Brain microvascular endothelial cell (primary cell): ENCODE results near the gene CLEC3B.

Experiments used
- DNase-seq: peaks from one replicate; pipeline ENCODE4 v3.0.0-alpha.2; 2020
- H3K27ac ChIP-seq: fragments of 250-450 bp; sonication (Bioruptor Pico); 2 replicates; pipeline ENCODE4 v1.5.1; 2020; ENCODE audit warnings: mild to moderate bottlenecking, moderate library complexity
- H3K27me3 ChIP-seq: fragments of 250-450 bp; sonication (Bioruptor Pico); replicated peaks from 2 replicates; pipeline ENCODE4 v1.5.1; 2020; ENCODE audit warnings: mild to moderate bottlenecking
- H3K36me3 ChIP-seq: fragments of 250-450 bp; sonication (Bioruptor Pico); replicated peaks from 2 replicates; pipeline ENCODE4 v1.5.1; 2020; ENCODE audit warnings: mild to moderate bottlenecking
- H3K4me3 ChIP-seq: 2 replicates; pipeline ENCODE4 v1.5.1; 2011; ENCODE audit warnings: low read depth, mild to moderate bottlenecking, control low read depth, low read length, moderate library complexity
- in situ Hi-C: cut with HindIII; loops from 2 replicates; pipeline ENCODE4 v1.10.0; 2017; ENCODE audit warnings: low sequenced_read_pairs, low pct_ligation_motif_present
- TF ChIP-seq, protein P1 (sequence below): IDR thresholded peaks from 2 replicates; pipeline ENCODE4 v1.5.1; 2011; ENCODE audit warnings: low read depth, mild to moderate bottlenecking, moderate library complexity, low read length, control low read depth, inconsistent platforms; ENCODE audit errors: missing control alignments

Gene CLEC3B

GRCh38 chr3:44987332-44987731 lies 38.8 kb upstream of the CLEC3B start:
- peaks cover 23% of the 10 kb centered on the region for H3K36me3 ChIP-seq
- H3K27ac ChIP-seq: no peak overlapping the region
- in situ Hi-C loops: no loop called here
- H3K4me3 ChIP-seq: no peak overlapping the region
- no peaks in the 10 kb centered on the region for H3K27me3 ChIP-seq
- TF ChIP-seq, protein P1, sequence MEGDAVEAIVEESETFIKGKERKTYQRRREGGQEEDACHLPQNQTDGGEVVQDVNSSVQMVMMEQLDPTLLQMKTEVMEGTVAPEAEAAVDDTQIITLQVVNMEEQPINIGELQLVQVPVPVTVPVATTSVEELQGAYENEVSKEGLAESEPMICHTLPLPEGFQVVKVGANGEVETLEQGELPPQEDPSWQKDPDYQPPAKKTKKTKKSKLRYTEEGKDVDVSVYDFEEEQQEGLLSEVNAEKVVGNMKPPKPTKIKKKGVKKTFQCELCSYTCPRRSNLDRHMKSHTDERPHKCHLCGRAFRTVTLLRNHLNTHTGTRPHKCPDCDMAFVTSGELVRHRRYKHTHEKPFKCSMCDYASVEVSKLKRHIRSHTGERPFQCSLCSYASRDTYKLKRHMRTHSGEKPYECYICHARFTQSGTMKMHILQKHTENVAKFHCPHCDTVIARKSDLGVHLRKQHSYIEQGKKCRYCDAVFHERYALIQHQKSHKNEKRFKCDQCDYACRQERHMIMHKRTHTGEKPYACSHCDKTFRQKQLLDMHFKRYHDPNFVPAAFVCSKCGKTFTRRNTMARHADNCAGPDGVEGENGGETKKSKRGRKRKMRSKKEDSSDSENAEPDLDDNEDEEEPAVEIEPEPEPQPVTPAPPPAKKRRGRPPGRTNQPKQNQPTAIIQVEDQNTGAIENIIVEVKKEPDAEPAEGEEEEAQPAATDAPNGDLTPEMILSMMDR: no peak
- DNase-seq: no peak

DNA sequence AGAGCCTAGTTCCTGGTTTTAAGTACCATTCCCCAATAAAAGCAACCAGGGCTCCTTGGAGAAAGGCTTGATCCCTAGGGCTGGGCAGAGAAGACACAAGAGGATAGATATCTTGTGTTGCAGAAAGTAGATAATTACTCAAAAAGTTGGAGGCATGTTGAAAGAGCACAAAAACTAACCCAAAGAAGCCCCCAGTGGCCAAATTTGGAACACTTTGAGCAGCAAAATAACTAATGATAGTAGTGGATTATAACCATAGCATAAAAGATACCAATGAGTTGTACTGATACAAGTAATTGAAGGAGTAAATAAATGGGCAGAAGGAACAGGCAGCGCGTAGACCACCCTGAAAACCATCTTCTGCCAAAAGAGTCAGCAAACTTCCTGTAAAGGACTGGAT lies 38.0 kb upstream of the CLEC3B start:
- DNase-seq: no peak
- no peak overlapping the region for H3K27ac ChIP-seq
- TF ChIP-seq, protein P1: peak; percentile 68
- H3K36me3 ChIP-seq: peaks cover 25% of the 10 kb centered on the region
- no peaks in the 10 kb centered on the region for H3K27me3 ChIP-seq
- no peak overlapping the region for H3K4me3 ChIP-seq
- in situ Hi-C loops: no loop called here

DNA sequence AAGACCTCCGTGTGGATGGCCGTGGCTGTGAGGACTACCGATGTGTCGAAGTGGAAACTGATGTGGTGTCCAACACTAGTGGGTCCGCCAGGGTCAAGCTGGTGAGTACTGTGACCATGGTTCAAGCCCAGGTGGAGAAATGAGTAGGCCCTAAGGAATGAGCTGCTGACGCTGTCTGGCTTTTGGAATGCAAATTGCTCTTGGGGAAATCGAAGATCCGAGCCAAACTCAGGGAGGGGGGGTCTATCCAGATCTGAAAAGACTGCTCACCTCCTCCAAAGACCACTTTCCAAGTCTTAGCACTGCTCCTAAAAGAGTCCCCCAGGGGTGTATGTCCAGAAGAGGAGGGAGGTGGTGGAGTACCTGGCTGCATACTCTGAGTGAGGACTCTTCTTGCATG lies 37.0 kb upstream of the CLEC3B start:
- no peak overlapping the region for H3K4me3 ChIP-seq
- H3K27ac ChIP-seq: no peak overlapping the region
- in situ Hi-C loops: no loop called here
- DNase-seq: no peak
- H3K36me3 ChIP-seq: peaks cover 25% of the 10 kb centered on the region
- H3K27me3 ChIP-seq: no peaks in the 10 kb centered on the region
- TF ChIP-seq, protein P1: no peak

DNA sequence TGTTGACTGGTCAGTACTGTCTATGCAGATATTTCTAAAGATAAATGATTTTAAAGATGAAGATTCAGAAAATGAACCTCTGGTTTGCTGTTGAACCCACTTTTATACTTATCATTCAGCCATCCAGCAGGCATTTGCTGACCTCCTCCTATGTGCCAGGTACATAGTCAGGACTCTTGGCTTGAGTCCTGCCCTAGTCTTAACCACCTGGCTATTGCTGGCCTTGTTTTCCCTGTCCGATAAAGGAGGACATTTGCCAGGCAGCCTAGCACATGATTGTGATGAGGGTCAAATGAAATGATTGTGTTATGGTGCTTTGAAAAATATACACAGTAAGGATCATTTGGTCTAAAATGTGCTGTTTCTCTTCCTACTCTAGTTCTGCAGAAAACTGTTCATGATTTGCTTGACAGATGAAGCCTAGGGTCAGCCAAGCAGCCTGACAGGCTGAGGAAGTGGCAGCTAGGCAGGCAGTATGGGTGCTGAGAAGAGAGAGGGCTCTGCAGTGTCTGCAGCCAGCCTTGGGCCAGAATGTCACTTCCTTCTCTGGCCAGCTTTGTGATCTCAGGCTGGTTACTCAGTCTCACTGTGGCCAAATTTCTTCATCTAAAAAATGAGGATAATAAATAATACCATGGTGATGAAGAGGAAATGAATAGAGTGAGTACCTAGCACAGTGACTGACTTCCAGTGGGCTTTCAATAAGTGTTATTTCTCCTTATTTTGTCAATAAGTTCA lies 36.3 kb upstream of the CLEC3B start:
- Histone ChIP-seq H3K27me3 (no peaks in the 10 kb centered on the region), H3K27ac (no peak overlapping the region), H3K36me3 (peaks cover 25% of the 10 kb centered on the region), H3K4me3 (no peak overlapping the region)
- no peak for DNase-seq
- in situ Hi-C loops: no loop called here
- TF ChIP-seq, protein P1: no peak

GRCh38 chr3:44991326-44991725 lies 34.8 kb upstream of the CLEC3B start:
- Histone ChIP-seq H3K36me3 (peaks cover 28% of the 10 kb centered on the region), H3K4me3 (no peak overlapping the region), H3K27ac (no peak overlapping the region), H3K27me3 (no peaks in the 10 kb centered on the region)
- in situ Hi-C loops: no loop called here
- TF ChIP-seq, protein P1: no peak
- DNase-seq: no peak
